ENCODE data around the gene ALKBH4.
A peak's percentile ranks its signal among the peaks of the same experiment; 100 is the strongest.
"Not testable (repeated sequence)": the region's sequence is repeated elsewhere in the genome, so short reads cannot be mapped to it uniquely, and the experiment has no call there.

The ALKBH4 gene

GRCh38 chr7:102464577-102465280, at the start of gene ALKBH4, which contains the start of gene LRWD1:
Gene ALKBH4, minus strand, starts transcription at chr7:102464863. Its CDS starts 27 bp downstream, at chr7:102464836.
Gene LRWD1, plus strand, starts transcription at chr7:102464984. Its CDS starts 97 bp downstream, at chr7:102465081.
- peak; percentile 90 to 96 for DNase-seq (ENCODE audit: low read depth in 1 of 2, low spot score in 1 of 2)

- DNase-seq (ENCODE audit: low read depth in 1 of 2, low spot score in 1 of 2) = not testable (repeated sequence)
These were observed 48.1 kb upstream of the ALKBH4 start for GRCh38 chr7:102512642-102513221.

GRCh38 chr7:102511860-102512522, 47.3 kb upstream of the ALKBH4 start:
- not testable (repeated sequence) for DNase-seq (ENCODE audit: low read depth in 1 of 2, low spot score in 1 of 2)

GRCh38 chr7:102510575-102510974, 45.9 kb upstream of the ALKBH4 start:
- not testable (repeated sequence) for DNase-seq (ENCODE audit: low read depth in 1 of 2, low spot score in 1 of 2)

- DNase-seq (ENCODE audit: low read depth in 1 of 2, low spot score in 1 of 2) = not testable (repeated sequence)
These were observed 42.9 kb upstream of the ALKBH4 start for GRCh38 chr7:102507410-102508088.

GRCh38 chr7:102505298-102506185, 40.9 kb upstream of the ALKBH4 start:
- DNase-seq (ENCODE audit: low read depth in 1 of 2, low spot score in 1 of 2) = not testable (repeated sequence)

- not testable (repeated sequence) for DNase-seq (ENCODE audit: low read depth in 1 of 2, low spot score in 1 of 2)
These were observed 38.5 kb upstream of the ALKBH4 start for GRCh38 chr7:102503141-102503540.

- DNase-seq (ENCODE audit: low read depth in 1 of 2, low spot score in 1 of 2) = not testable (repeated sequence)
These were observed 33.7 kb upstream of the ALKBH4 start for GRCh38 chr7:102498321-102498720.

GRCh38 chr7:102497308-102497707, 32.6 kb upstream of the ALKBH4 start:
- not testable (repeated sequence) for DNase-seq (ENCODE audit: low read depth in 1 of 2, low spot score in 1 of 2)

- DNase-seq (ENCODE audit: low read depth in 1 of 2, low spot score in 1 of 2) = not testable (repeated sequence)
These were observed 32.2 kb upstream of the ALKBH4 start for GRCh38 chr7:102496861-102497260.

GRCh38 chr7:102494473-102495149, 29.9 kb upstream of the ALKBH4 start:
- not testable (repeated sequence) for DNase-seq (ENCODE audit: low read depth in 1 of 2, low spot score in 1 of 2)

GRCh38 chr7:102494026-102494425, 29.4 kb upstream of the ALKBH4 start:
- not testable (repeated sequence) for DNase-seq (ENCODE audit: low read depth in 1 of 2, low spot score in 1 of 2)

- DNase-seq (ENCODE audit: low read depth in 1 of 2, low spot score in 1 of 2) = not testable (repeated sequence)
These were observed 28.7 kb upstream of the ALKBH4 start for GRCh38 chr7:102493220-102493935.

GRCh38 chr7:102490529-102491075, 25.9 kb upstream of the ALKBH4 start:
- DNase-seq (ENCODE audit: low read depth in 1 of 2, low spot score in 1 of 2) = peak in 1 of 2 donors; percentile 50

- DNase-seq (ENCODE audit: low read depth in 1 of 2, low spot score in 1 of 2) = not testable (repeated sequence)
These were observed 19.7 kb upstream of the ALKBH4 start for GRCh38 chr7:102484317-102484716.

GRCh38 chr7:102481962-102482361, 17.3 kb upstream of the ALKBH4 start:
- DNase-seq (ENCODE audit: low read depth in 1 of 2, low spot score in 1 of 2) = not testable (repeated sequence)

- DNase-seq (ENCODE audit: low read depth in 1 of 2, low spot score in 1 of 2) = not testable (repeated sequence)
These were observed 15.4 kb upstream of the ALKBH4 start for GRCh38 chr7:102479982-102480637.

GRCh38 chr7:102479209-102479584, 14.5 kb upstream of the ALKBH4 start:
- not testable (repeated sequence) for DNase-seq (ENCODE audit: low read depth in 1 of 2, low spot score in 1 of 2)
